Activated CD8-positive, alpha-beta memory T cell treated with anti-CD3 and anti-CD28 coated beads, Interleukin-2, amount 10 ng/mL, durations not matched to agents 7 days and 5 days (primary cell): ENCODE measurements around the gene C1QTNF6. TPM values are rescaled to one million over a fixed set of nuclear protein-coding genes. Genes with fewer than 3 reads are reported as not detected.

Source experiments
- ATAC-seq: fragments of 150-1000 bp; cut with Tn5 transposase; one replicate; pipeline ENCODE4 v1.10.0; 2021; ENCODE audit warnings: moderate library complexity
- CTCF ChIA-PET: fragments of 350-600 bp; sonication (Branson Sonifier 250); formaldehyde crosslinking; loops from one replicate; lab custom pipeline; 2021; ENCODE audit warnings: antibody characterized with exemption; lab: Charles Lee
- DNase-seq: peaks from one replicate; pipeline ENCODE4 v3.0.0-alpha.2; 2020
- H3K27ac Mint-ChIP-seq: one replicate; pipeline ENCODE4 v1.8.0; 2021; ENCODE audit warnings: mild to moderate bottlenecking, mixed read lengths
- H3K27me3 Mint-ChIP-seq: one replicate; pipeline ENCODE4 v1.8.0; 2021; ENCODE audit warnings: mixed read lengths
- H3K36me3 Mint-ChIP-seq: one replicate; pipeline ENCODE4 v1.8.0; 2021; ENCODE audit warnings: mild to moderate bottlenecking, mixed read lengths
- H3K4me1 Mint-ChIP-seq: one replicate; pipeline ENCODE4 v1.8.0; 2021; ENCODE audit warnings: mixed read lengths
- H3K4me3 Mint-ChIP-seq: one replicate; pipeline ENCODE4 v1.8.0; 2021; ENCODE audit warnings: mild to moderate bottlenecking, moderate library complexity, mixed read lengths
- H3K9me3 Mint-ChIP-seq: one replicate; pipeline ENCODE4 v1.8.0; 2022; ENCODE audit warnings: low read depth, mixed read lengths
- total RNA-seq, 2 experiments: library from RNA; stranded (reverse); gene quantifications; one replicate each; pipeline ENCODE4 v1.2.3, GENCODE V29; 2021

Gene C1QTNF6
- total RNA-seq, 2 experiments from 2014 or later = 6.7 to 7.4 TPM

GRCh38 chr22:37179622-37180420, 8.2 kb downstream of the C1QTNF6 start:
- no peaks in the 10 kb centered on the region for H3K9me3 Mint-ChIP-seq
- H3K4me1 Mint-ChIP-seq = peaks cover 27% of the 10 kb centered on the region
- H3K4me3 Mint-ChIP-seq = no peak overlapping the region
- H3K27ac Mint-ChIP-seq = no peak overlapping the region
- no peaks in the 10 kb centered on the region for H3K27me3 Mint-ChIP-seq
- DNase-seq = no peak
- no peak for ATAC-seq
- no peaks in the 10 kb centered on the region for H3K36me3 Mint-ChIP-seq
- CTCF ChIA-PET = interaction anchor here (0.8 to 1.6 kb wide), 4 partner anchors 10 to 18 kb away, joined by 3 to 5 read pairs (median 4); no protein-coding TSS in a partner anchor

DNA sequence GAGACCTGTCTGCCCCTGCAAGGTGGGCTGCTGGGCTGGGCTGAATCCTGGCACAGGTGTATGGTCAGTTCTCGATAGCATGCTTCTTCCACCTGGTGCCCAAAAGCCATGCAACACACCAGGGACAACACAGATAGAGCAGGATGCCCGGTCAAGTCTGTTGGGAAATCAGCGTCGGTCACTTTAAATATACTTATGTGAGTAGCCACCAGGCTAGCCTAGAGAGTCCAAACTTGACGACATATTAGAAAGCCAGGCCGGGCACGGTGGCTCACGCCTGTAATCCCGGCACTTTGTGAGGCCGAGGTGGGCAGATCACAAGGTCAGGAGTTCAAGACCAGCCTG, 8.9 kb downstream of the C1QTNF6 start:
- Mint-ChIP-seq H3K27me3 (no peaks in the 10 kb centered on the region), H3K9me3 (no peaks in the 10 kb centered on the region), H3K4me3 (no peak overlapping the region), H3K4me1 (peaks cover 22% of the 10 kb centered on the region), H3K27ac (no peak overlapping the region), H3K36me3 (no peaks in the 10 kb centered on the region)
- DNase-seq (no peak), ATAC-seq (no peak)
- CTCF ChIA-PET = interaction anchor here (1.3 to 1.6 kb wide), 2 partner anchors 12 to 13 kb away, joined by 3 to 4 read pairs; no protein-coding TSS in a partner anchor

DNA sequence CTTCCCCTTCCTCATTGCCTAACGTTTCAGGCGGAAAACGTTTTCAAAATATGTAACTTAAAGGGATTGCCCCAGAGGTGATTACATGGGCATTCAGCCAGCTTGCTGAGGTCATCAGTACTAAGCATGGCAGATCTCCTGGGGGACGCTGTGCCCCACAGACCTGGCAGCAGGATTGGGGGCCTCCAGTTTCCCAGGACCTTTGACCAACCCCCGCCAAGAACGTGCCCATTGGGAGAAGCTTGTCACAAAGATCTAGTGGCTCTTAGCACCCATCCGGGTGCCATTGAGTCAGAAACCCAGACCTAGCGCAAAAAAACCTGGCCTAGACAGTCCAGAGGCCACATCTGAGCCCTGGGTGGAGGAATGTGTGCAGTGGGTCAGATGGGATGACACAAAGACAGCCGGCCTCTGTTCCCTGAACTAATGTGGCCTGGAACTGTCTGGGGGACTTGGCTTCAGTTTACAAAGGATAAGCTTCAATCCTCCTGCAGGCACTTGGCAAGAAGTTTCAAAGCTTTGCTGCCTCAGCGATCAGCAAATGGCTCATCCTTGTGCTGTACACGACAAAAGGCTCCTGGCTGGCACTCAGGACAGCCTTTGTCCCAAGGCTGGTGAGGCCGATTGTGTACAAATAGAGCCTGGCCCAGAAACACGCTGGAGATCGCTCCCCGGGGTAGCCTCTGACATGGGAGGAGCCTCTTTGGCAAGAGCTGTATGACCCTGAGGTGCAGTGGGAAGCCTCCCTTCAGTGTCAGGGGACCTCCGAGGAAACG, 9.5 kb downstream of the C1QTNF6 start:
- CTCF ChIA-PET = interaction anchor here (1.0 to 1.6 kb wide), 3 partner anchors 11 to 13 kb away, joined by 3 to 4 read pairs (median 3); no protein-coding TSS in a partner anchor
- H3K4me1 Mint-ChIP-seq = peaks cover 17% of the 10 kb centered on the region
- H3K4me3 Mint-ChIP-seq = no peak overlapping the region
- no peaks in the 10 kb centered on the region for H3K27me3 Mint-ChIP-seq
- peaks cover under 1% of the 10 kb centered on the region for H3K36me3 Mint-ChIP-seq
- no peaks in the 10 kb centered on the region for H3K9me3 Mint-ChIP-seq
- no peak for DNase-seq
- no peak for ATAC-seq
- no peak overlapping the region for H3K27ac Mint-ChIP-seq

- CTCF ChIA-PET = interaction anchor here (1.0 to 1.6 kb wide), 3 partner anchors 11 to 22 kb away, joined by 3 to 5 read pairs (median 3); no protein-coding TSS in a partner anchor
- DNase-seq = no peak
- Mint-ChIP-seq H3K9me3 (no peaks in the 10 kb centered on the region), H3K27me3 (no peaks in the 10 kb centered on the region), H3K27ac (no peak overlapping the region), H3K4me3 (no peak overlapping the region), H3K4me1 (peaks cover 10% of the 10 kb centered on the region), H3K36me3 (peaks cover 5% of the 10 kb centered on the region)
- no peak for ATAC-seq
Measured at GRCh38 chr22:37177755-37178154, 10.3 kb downstream of the C1QTNF6 start.

GRCh38 chr22:37177221-37177620, 10.8 kb downstream of the C1QTNF6 start:
- no peak for DNase-seq
- H3K27ac Mint-ChIP-seq = no peak overlapping the region
- H3K4me3 Mint-ChIP-seq = no peak overlapping the region
- H3K36me3 Mint-ChIP-seq = peaks cover 5% of the 10 kb centered on the region
- no peak for ATAC-seq
- no peaks in the 10 kb centered on the region for H3K9me3 Mint-ChIP-seq
- CTCF ChIA-PET = interaction anchor here (1.3 kb wide), 1 partner anchor 23 kb away, joined by 5 read pairs; no protein-coding TSS in a partner anchor
- peaks cover 7% of the 10 kb centered on the region for H3K4me1 Mint-ChIP-seq
- H3K27me3 Mint-ChIP-seq = no peaks in the 10 kb centered on the region

DNA sequence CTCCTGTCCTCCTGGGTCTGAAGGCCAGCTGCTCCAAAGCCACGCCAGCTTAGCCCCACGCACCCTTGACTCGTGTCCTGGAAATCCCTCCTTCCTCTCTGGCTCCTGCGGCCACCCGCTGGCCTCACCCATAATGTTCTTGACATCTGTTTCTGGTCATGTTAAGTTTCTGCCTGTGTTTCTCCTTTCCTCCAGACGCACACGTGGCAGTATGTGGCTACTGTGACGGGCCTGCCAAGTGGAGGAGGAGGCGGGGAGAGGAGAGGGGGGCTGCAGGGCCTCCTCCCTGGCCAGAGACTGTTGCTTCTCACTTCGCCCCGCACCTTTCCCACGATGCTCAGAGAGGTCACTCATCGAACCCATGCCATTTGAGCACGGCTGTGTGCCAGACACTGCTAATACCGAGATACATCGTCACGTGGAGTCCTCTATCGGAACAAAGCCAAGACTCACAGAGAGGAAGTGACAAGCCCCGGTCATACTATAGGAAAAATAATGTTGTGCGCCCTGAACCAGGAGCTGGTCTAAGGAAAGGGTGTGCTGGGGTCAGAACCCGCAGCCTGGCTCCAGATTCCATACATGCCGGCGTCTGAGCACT, 11.5 kb downstream of the C1QTNF6 start:
- Mint-ChIP-seq H3K4me3 (no peak overlapping the region), H3K27me3 (no peaks in the 10 kb centered on the region), H3K27ac (no peak overlapping the region), H3K36me3 (peaks cover 5% of the 10 kb centered on the region), H3K9me3 (no peaks in the 10 kb centered on the region), H3K4me1 (peaks cover 4% of the 10 kb centered on the region)
- no peak for DNase-seq
- CTCF ChIA-PET = interaction anchor here (1.3 to 1.4 kb wide), 3 partner anchors 10 to 23 kb away, joined by 4 to 5 read pairs (median 4); no protein-coding TSS in a partner anchor
- ATAC-seq = no peak

- Mint-ChIP-seq H3K36me3 (peaks cover 5% of the 10 kb centered on the region), H3K4me3 (no peak overlapping the region), H3K9me3 (no peaks in the 10 kb centered on the region), H3K4me1 (peaks cover 9% of the 10 kb centered on the region), H3K27me3 (no peaks in the 10 kb centered on the region), H3K27ac (no peak overlapping the region)
- DNase-seq (no peak), ATAC-seq (no peak)
- CTCF ChIA-PET = interaction anchor here (1.2 to 1.4 kb wide), 5 partner anchors 8 to 24 kb away, joined by 3 to 4 read pairs (median 4); no protein-coding TSS in a partner anchor
Measured at GRCh38 chr22:37175414-37176281, 12.4 kb downstream of the C1QTNF6 start.

- H3K9me3 Mint-ChIP-seq = no peaks in the 10 kb centered on the region
- peaks cover 14% of the 10 kb centered on the region for H3K4me1 Mint-ChIP-seq
- peaks cover 10% of the 10 kb centered on the region for H3K36me3 Mint-ChIP-seq
- H3K27me3 Mint-ChIP-seq = no peaks in the 10 kb centered on the region
- DNase-seq = no peak
- no peak overlapping the region for H3K4me3 Mint-ChIP-seq
- CTCF ChIA-PET = interaction anchor here (1.2 to 1.4 kb wide), 4 partner anchors 8 to 25 kb away, joined by 3 to 4 read pairs (median 4); no protein-coding TSS in a partner anchor
- ATAC-seq = no peak
- no peak overlapping the region for H3K27ac Mint-ChIP-seq
Measured at GRCh38 chr22:37174964-37175363, 13.1 kb downstream of the C1QTNF6 start.

- Mint-ChIP-seq H3K36me3 (peaks cover 21% of the 10 kb centered on the region), H3K9me3 (no peaks in the 10 kb centered on the region), H3K4me1 (peaks cover 27% of the 10 kb centered on the region), H3K27ac (no peak overlapping the region), H3K27me3 (no peaks in the 10 kb centered on the region), H3K4me3 (no peak overlapping the region)
- DNase-seq = no peak
- CTCF ChIA-PET = interaction anchor here (0.8 to 1.3 kb wide), 5 partner anchors 8 to 318 kb away, joined by 3 to 5 read pairs (median 3); no protein-coding TSS in a partner anchor
- no peak for ATAC-seq
Measured at GRCh38 chr22:37173709-37174108, 14.3 kb downstream of the C1QTNF6 start.

- no peaks in the 10 kb centered on the region for H3K27me3 Mint-ChIP-seq
- H3K27ac Mint-ChIP-seq = no peak overlapping the region
- ATAC-seq (no peak), DNase-seq (no peak)
- peaks cover 39% of the 10 kb centered on the region for H3K4me1 Mint-ChIP-seq
- H3K36me3 Mint-ChIP-seq = peaks cover 28% of the 10 kb centered on the region
- CTCF ChIA-PET = interaction anchor here (1.0 to 1.7 kb wide), 7 partner anchors 10 to 96 kb away, joined by 3 to 6 read pairs (median 4); no protein-coding TSS in a partner anchor
- H3K4me3 Mint-ChIP-seq = no peak overlapping the region
- H3K9me3 Mint-ChIP-seq = no peaks in the 10 kb centered on the region
Measured at GRCh38 chr22:37172266-37173245, 15.5 kb downstream of the C1QTNF6 start.

GRCh38 chr22:37171662-37172061, 16.4 kb downstream of the C1QTNF6 start:
- CTCF ChIA-PET = interaction anchor here (1.2 to 1.7 kb wide), 3 partner anchors 9 to 92 kb away, joined by 3 to 6 read pairs (median 6); no protein-coding TSS in a partner anchor
- Mint-ChIP-seq H3K27ac (no peak overlapping the region), H3K4me3 (no peak overlapping the region), H3K36me3 (peaks cover 28% of the 10 kb centered on the region), H3K4me1 (peaks cover 46% of the 10 kb centered on the region), H3K27me3 (no peaks in the 10 kb centered on the region), H3K9me3 (no peaks in the 10 kb centered on the region)
- no peak for DNase-seq
- ATAC-seq = no peak
